HG03066 (cell line): ENCODE measurements around the gene NDST1.

Experiments used
- ATAC-seq: cut with Tn5 transposase; IDR thresholded peaks from one replicate; pipeline ENCODE4 v1.9.1; 2021; ENCODE audit warnings: low read depth; ENCODE audit not compliant: unreplicated experiment

The NDST1 gene

GRCh38 chr5:150521939-150522503 is 14.1 kb downstream of the NDST1 start:
- ATAC-seq = no peak

GRCh38 chr5:150522504-150523414 is 14.8 kb downstream of the NDST1 start:
- ATAC-seq = no peak

GRCh38 chr5:150523472-150524350 is 15.8 kb downstream of the NDST1 start:
- no peak for ATAC-seq

GRCh38 chr5:150525163-150525562 is 17.2 kb downstream of the NDST1 start:
- ATAC-seq = no peak

- ATAC-seq = no peak
Measured at GRCh38 chr5:150525781-150526180, 17.9 kb downstream of the NDST1 start.

GRCh38 chr5:150527038-150527437 is 19.1 kb downstream of the NDST1 start:
- ATAC-seq = no peak

- ATAC-seq = no peak
Measured at GRCh38 chr5:150527808-150528207, 19.9 kb downstream of the NDST1 start.

GRCh38 chr5:150528924-150529546 is 21.1 kb downstream of the NDST1 start:
- no peak for ATAC-seq

- no peak for ATAC-seq
Measured at GRCh38 chr5:150529555-150529954, 21.6 kb downstream of the NDST1 start.

- no peak for ATAC-seq
Measured at GRCh38 chr5:150530423-150530822, 22.5 kb downstream of the NDST1 start.

GRCh38 chr5:150530951-150531588 is 23.1 kb downstream of the NDST1 start:
- no peak for ATAC-seq

GRCh38 chr5:150531686-150532085 is 23.8 kb downstream of the NDST1 start:
- ATAC-seq = no peak

- ATAC-seq = no peak
Measured at GRCh38 chr5:150532151-150532550, 24.2 kb downstream of the NDST1 start.

GRCh38 chr5:150532996-150533395 is 25.1 kb downstream of the NDST1 start:
- no peak for ATAC-seq

GRCh38 chr5:150534811-150535210 is 26.9 kb downstream of the NDST1 start:
- no peak for ATAC-seq

- ATAC-seq = no peak
Measured at GRCh38 chr5:150535611-150536010, 27.7 kb downstream of the NDST1 start.

GRCh38 chr5:150538007-150538917 is 30.3 kb downstream of the NDST1 start:
- no peak for ATAC-seq

GRCh38 chr5:150539206-150539605 is 31.3 kb downstream of the NDST1 start:
- ATAC-seq = no peak

GRCh38 chr5:150540042-150540441 is 32.1 kb downstream of the NDST1 start:
- ATAC-seq = no peak
